ENCODE results near the gene ATAD2B.

GRCh38 chr2:23926290-23926749, 603 bp downstream of the ATAD2B start:
- TF ChIP-seq EP300 (IDR thresholded peaks at IDR 0.05) (no peak), CTCF (IDR thresholded peaks at IDR 0.05) (no peak), POLR2A (IDR thresholded peaks at IDR 0.05) (no peak)
